Brain microvascular endothelial cell (primary cell): ENCODE measurements around the gene CFAP70.

Source experiments
- DNase-seq: peaks from one replicate; pipeline ENCODE4 v3.0.0-alpha.2; 2020
- H3K27ac ChIP-seq: fragments of 250-450 bp; sonication (Bioruptor Pico); 2 replicates; pipeline ENCODE4 v1.5.1; 2020; ENCODE audit warnings: mild to moderate bottlenecking, moderate library complexity
- H3K27me3 ChIP-seq: fragments of 250-450 bp; sonication (Bioruptor Pico); replicated peaks from 2 replicates; pipeline ENCODE4 v1.5.1; 2020; ENCODE audit warnings: mild to moderate bottlenecking
- H3K36me3 ChIP-seq: fragments of 250-450 bp; sonication (Bioruptor Pico); replicated peaks from 2 replicates; pipeline ENCODE4 v1.5.1; 2020; ENCODE audit warnings: mild to moderate bottlenecking
- H3K4me3 ChIP-seq: 2 replicates; pipeline ENCODE4 v1.5.1; 2011; ENCODE audit warnings: low read depth, mild to moderate bottlenecking, control low read depth, low read length, moderate library complexity
- CTCF ChIP-seq: IDR thresholded peaks from 2 replicates; pipeline ENCODE4 v1.5.1; 2011; ENCODE audit warnings: low read depth, mild to moderate bottlenecking, moderate library complexity, low read length, control low read depth, inconsistent platforms; ENCODE audit errors: missing control alignments
- in situ Hi-C: cut with HindIII; loops from 2 replicates; pipeline ENCODE4 v1.10.0; 2017; ENCODE audit warnings: low sequenced_read_pairs, low pct_ligation_motif_present

CFAP70 gene

DNA sequence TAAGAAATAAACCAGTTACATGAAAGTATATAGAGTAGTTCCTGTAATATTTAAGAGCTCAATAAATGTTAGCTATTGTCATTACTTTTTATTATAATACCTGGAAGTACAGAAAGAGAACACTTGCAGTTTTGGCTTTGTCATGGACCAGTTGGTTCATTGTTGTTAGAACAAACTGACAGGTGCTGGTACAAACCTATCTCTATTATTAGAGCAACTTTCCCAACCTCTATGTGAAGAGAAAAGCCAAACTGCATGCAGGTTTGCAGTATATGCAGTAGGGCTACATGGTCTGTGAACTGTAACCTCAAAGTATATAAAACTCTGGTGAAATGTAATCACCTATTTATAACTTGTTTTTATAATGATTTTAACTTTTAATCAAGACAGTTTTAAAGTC lies 132.0 kb downstream of the CFAP70 start:
- no peak overlapping the region for H3K27ac ChIP-seq
- peaks cover 2% of the 10 kb centered on the region for H3K36me3 ChIP-seq
- no peaks in the 10 kb centered on the region for H3K27me3 ChIP-seq
- no peak for TF ChIP-seq CTCF
- no peak for DNase-seq
- in situ Hi-C loops, result no loop called here
- H3K4me3 ChIP-seq, result no peak overlapping the region

- no peak overlapping the region for H3K27ac ChIP-seq
- in situ Hi-C loops, result no loop called here
- TF ChIP-seq CTCF, result no peak
- H3K27me3 ChIP-seq, result no peaks in the 10 kb centered on the region
- no peak overlapping the region for H3K4me3 ChIP-seq
- no peak for DNase-seq
- peaks cover 2% of the 10 kb centered on the region for H3K36me3 ChIP-seq
Observed at GRCh38 chr10:73225518-73225917, 133.1 kb downstream of the CFAP70 start.

DNA sequence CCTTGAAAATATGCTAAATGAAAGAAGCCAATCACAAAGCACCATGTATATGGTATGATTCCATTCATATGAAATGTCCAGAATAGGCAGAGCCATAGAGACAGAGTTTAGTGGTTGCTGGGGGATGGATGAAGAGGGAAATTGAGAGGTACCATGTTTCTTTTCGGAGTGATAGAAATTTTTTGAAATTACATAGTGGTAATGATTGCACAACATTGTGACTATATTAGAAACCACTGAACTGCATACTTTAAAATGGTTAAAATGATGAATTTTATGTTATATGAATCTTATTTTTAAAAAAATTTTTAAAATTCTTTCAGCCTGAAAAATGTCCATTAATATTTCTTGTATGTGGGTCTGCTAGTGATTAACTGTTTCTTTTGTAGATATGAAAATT lies 137.7 kb downstream of the CFAP70 start:
- in situ Hi-C loops, result no loop called here
- DNase-seq, result no peak

DNA sequence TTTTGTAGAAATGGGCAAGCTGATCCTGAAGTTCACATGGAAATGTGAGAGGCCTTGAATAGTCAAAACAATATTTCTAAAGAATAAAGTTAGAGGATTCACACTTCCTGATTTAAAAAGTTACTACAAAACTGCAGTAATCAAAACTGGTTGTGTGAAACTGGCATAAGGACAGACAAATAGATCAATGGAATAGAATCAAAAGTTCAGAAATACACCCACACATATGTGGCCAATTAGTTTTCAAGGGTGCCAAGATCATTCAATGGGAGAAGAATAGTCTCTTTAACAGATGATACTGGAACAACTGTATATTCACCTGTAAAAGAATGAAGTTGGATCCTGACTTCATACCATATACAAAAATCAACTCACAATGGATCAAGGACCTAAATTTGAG lies 139.3 kb downstream of the CFAP70 start:
- Histone ChIP-seq H3K27me3 (no peaks in the 10 kb centered on the region), H3K36me3 (peaks cover 3% of the 10 kb centered on the region), H3K27ac (no peak overlapping the region), H3K4me3 (no peak overlapping the region)
- TF ChIP-seq CTCF, result no peak
- DNase-seq, result no peak
- in situ Hi-C loops, result no loop called here

More for the DNA sequence above, 137.7 kb downstream of the CFAP70 start:
- Histone ChIP-seq H3K27me3 (no peaks in the 10 kb centered on the region), H3K27ac (no peak overlapping the region), H3K4me3 (no peak overlapping the region), H3K36me3 (peaks cover 3% of the 10 kb centered on the region)
- TF ChIP-seq CTCF, result no peak

GRCh38 chr10:73218431-73219191 lies 140.1 kb downstream of the CFAP70 start:
- in situ Hi-C loops, result no loop called here
- peak; percentile 16 for DNase-seq
- H3K27me3 ChIP-seq, result no peaks in the 10 kb centered on the region
- no peak overlapping the region for H3K27ac ChIP-seq
- TF ChIP-seq CTCF, result peak; percentile 62
- no peak overlapping the region for H3K4me3 ChIP-seq
- peaks cover 3% of the 10 kb centered on the region for H3K36me3 ChIP-seq

- no peak overlapping the region for H3K4me3 ChIP-seq
- no peak for DNase-seq
- no peaks in the 10 kb centered on the region for H3K27me3 ChIP-seq
- H3K27ac ChIP-seq, result no peak overlapping the region
- no peak for TF ChIP-seq CTCF
- in situ Hi-C loops, result no loop called here
- peaks cover 3% of the 10 kb centered on the region for H3K36me3 ChIP-seq
Observed at GRCh38 chr10:73217628-73218027, 141.0 kb downstream of the CFAP70 start.
